Activated CD4-positive, alpha-beta T cell treated with anti-CD3 and anti-CD28 coated beads, Interleukin-2, amount 50 U/mL, for 16 hours (primary cell): ENCODE data around the gene RDH13.
"Not testable (repeated sequence)": the region's sequence is repeated elsewhere in the genome, so short reads cannot be mapped to it uniquely, and the experiment has no call there.

ENCODE experiments used
- DNase-seq: peaks from one replicate; pipeline ENCODE4 v3.0.0-alpha.2; 2020

Gene RDH13

GRCh38 chr19:55076321-55076720 is 13.4 kb upstream of the RDH13 start:
- DNase-seq, result no peak

- no peak for DNase-seq
These were observed 12.5 kb upstream of the RDH13 start, which contains the start of gene EPS8L1 for GRCh38 chr19:55075371-55075998. TSS of gene EPS8L1 (plus strand) at chr19:55075869. CDS start at chr19:55076445, 576 bp downstream.

- no peak for DNase-seq
These were observed 9.0 kb upstream of the RDH13 start for GRCh38 chr19:55071913-55072312.

- no peak for DNase-seq
These were observed 8.2 kb upstream of the RDH13 start for GRCh38 chr19:55071129-55071502.

- no peak for DNase-seq
These were observed 7.6 kb upstream of the RDH13 start for GRCh38 chr19:55070466-55071128.

- DNase-seq, result no peak
These were observed 6.9 kb upstream of the RDH13 start for GRCh38 chr19:55069865-55070197.

- no peak for DNase-seq
These were observed 6.3 kb upstream of the RDH13 start for GRCh38 chr19:55068950-55069864.

- DNase-seq, result no peak
These were observed 4.9 kb upstream of the RDH13 start for GRCh38 chr19:55067869-55068268.

GRCh38 chr19:55066107-55066709 is 3.3 kb upstream of the RDH13 start:
- no peak for DNase-seq

GRCh38 chr19:55065516-55065915 is 2.6 kb upstream of the RDH13 start:
- DNase-seq, result not testable (repeated sequence)

GRCh38 chr19:55063492-55063843 is 520 bp upstream of the RDH13 start:
- no peak for DNase-seq

- not testable (repeated sequence) for DNase-seq
These were observed 2.7 kb downstream of the RDH13 start for GRCh38 chr19:55060287-55060686.

- no peak for DNase-seq
These were observed 4.0 kb downstream of the RDH13 start for GRCh38 chr19:55058781-55059610.

- DNase-seq, result no peak
These were observed 6.1 kb downstream of the RDH13 start for GRCh38 chr19:55056827-55057226.

- no peak for DNase-seq
These were observed 9.2 kb downstream of the RDH13 start for GRCh38 chr19:55053735-55054134.

GRCh38 chr19:55050749-55051532 is 12.0 kb downstream of the RDH13 start:
- DNase-seq, result no peak

GRCh38 chr19:55048446-55048845 is 14.5 kb downstream of the RDH13 start:
- DNase-seq, result no peak

GRCh38 chr19:55047951-55048350 is 15.0 kb downstream of the RDH13 start:
- DNase-seq, result no peak

GRCh38 chr19:55046975-55047622 is 15.8 kb downstream of the RDH13 start:
- DNase-seq, result no peak

- DNase-seq, result no peak
These were observed 17.9 kb downstream of the RDH13 start for GRCh38 chr19:55044771-55045716.
